GM23338 (cell line): ENCODE measurements around the gene OR3A2. TPM values are rescaled to one million over a fixed set of nuclear protein-coding genes. Genes with fewer than 3 reads are reported as not detected.

ENCODE experiments used
- ATAC-seq: fragments of 200-7000 bp; cut with Tn5 transposase; 3 replicates; pipeline ENCODE4 v1.9.1; 2020
- DNase-seq: peaks from one replicate; pipeline ENCODE4 v3.0.0-alpha.2; 2015; ENCODE audit warnings: low spot score
- H2AFZ ChIP-seq: fragments of 200-600 bp; sonication (generic); 2 replicates; pipeline ENCODE4 v1.8.0; 2016; ENCODE audit warnings: antibody characterized with exemption, mild to moderate bottlenecking, moderate library complexity
- H3F3A ChIP-seq: fragments of 200-600 bp; sonication (generic); replicated peaks from 2 replicates; pipeline ENCODE4 v1.8.0; 2017; ENCODE audit warnings: antibody characterized with exemption, mixed run types, low read depth
- H3K27ac ChIP-seq: fragments of 200-600 bp; sonication (generic); 2 replicates; pipeline ENCODE4 v1.6.1; 2016; ENCODE audit warnings: low read depth
- H3K27me3 ChIP-seq: fragments of 200-600 bp; sonication (generic); 2 replicates; pipeline ENCODE4 v1.8.0; 2016; ENCODE audit warnings: mild to moderate bottlenecking, mixed run types, moderate library complexity; ENCODE audit not compliant: insufficient read depth
- H3K36me3 ChIP-seq: fragments of 200-600 bp; sonication (generic); 2 replicates; pipeline ENCODE4 v1.8.0; 2016; ENCODE audit warnings: mild to moderate bottlenecking; ENCODE audit not compliant: insufficient read depth
- H3K4me1 ChIP-seq: fragments of 200-600 bp; sonication (generic); 2 replicates; pipeline ENCODE4 v1.8.0; 2016; ENCODE audit warnings: mild to moderate bottlenecking, moderate library complexity; ENCODE audit not compliant: insufficient read depth
- H3K4me2 ChIP-seq: fragments of 200-600 bp; sonication (generic); 2 replicates; pipeline ENCODE4 v1.7.1; 2017; ENCODE audit warnings: mixed run types
- H3K4me3 ChIP-seq: fragments of 200-600 bp; sonication (generic); 2 replicates; pipeline ENCODE4 v1.6.1; 2016; ENCODE audit warnings: mixed run types
- H3K79me2 ChIP-seq: fragments of 200-600 bp; sonication (generic); replicated peaks from 2 replicates; pipeline ENCODE4 v1.8.0; 2017; ENCODE audit warnings: mild to moderate bottlenecking; ENCODE audit not compliant: insufficient read depth
- H3K9me2 ChIP-seq: fragments of 200-600 bp; sonication (generic); 2 replicates; pipeline ENCODE4 v1.8.0; 2017; ENCODE audit not compliant: insufficient read depth
- H4K20me1 ChIP-seq: fragments of 200-600 bp; sonication (generic); replicated peaks from 2 replicates; pipeline ENCODE4 v1.8.0; 2017; ENCODE audit warnings: mild to moderate bottlenecking; ENCODE audit not compliant: insufficient read depth
- H3K27ac Mint-ChIP-seq: 2 replicates; pipeline ENCODE4 v1.8.0; 2020; ENCODE audit warnings: inconsistent platforms, mild to moderate bottlenecking, moderate library complexity, mixed read lengths
- H3K27me3 Mint-ChIP-seq: 3 replicates; pipeline ENCODE4 v1.8.0; 2022; ENCODE audit warnings: low read depth, mild to moderate bottlenecking, moderate library complexity, mixed read lengths, inconsistent platforms; ENCODE audit not compliant: insufficient read depth, poor library complexity
- H3K36me3 Mint-ChIP-seq: 3 replicates; pipeline ENCODE4 v1.8.0; 2021; ENCODE audit warnings: low read depth, mild to moderate bottlenecking, inconsistent platforms, moderate library complexity, mixed read lengths
- H3K4me1 Mint-ChIP-seq: 3 replicates; pipeline ENCODE4 v1.8.0; 2020; ENCODE audit warnings: mild to moderate bottlenecking, inconsistent platforms, mixed read lengths
- H3K4me3 Mint-ChIP-seq: 3 replicates; pipeline ENCODE4 v1.8.0; 2021; ENCODE audit warnings: moderate library complexity, mild to moderate bottlenecking, inconsistent platforms, mixed read lengths
- H3K9me3 Mint-ChIP-seq: 3 replicates; pipeline ENCODE4 v1.8.0; 2020; ENCODE audit warnings: moderate library complexity, mild to moderate bottlenecking, inconsistent platforms, mixed read lengths
- EZH2phosphoT487 ChIP-seq: fragments of 200-600 bp; sonication (generic); IDR thresholded peaks from one replicate; pipeline ENCODE4 v1.8.1; 2018; ENCODE audit warnings: antibody characterized with exemption; ENCODE audit not compliant: unreplicated experiment
- JUNB ChIP-seq: IDR thresholded peaks from one replicate; pipeline ENCODE4 v1.6.1; 2016; ENCODE audit warnings: antibody characterized with exemption; ENCODE audit not compliant: unreplicated experiment
- POLR2AphosphoS5 ChIP-seq: IDR thresholded peaks from 2 replicates; pipeline ENCODE4 v1.6.1; 2016; ENCODE audit warnings: antibody characterized with exemption, low read depth
- REST ChIP-seq: IDR thresholded peaks from one replicate; pipeline ENCODE4 v1.6.1; 2018; ENCODE audit warnings: antibody characterized with exemption; ENCODE audit not compliant: unreplicated experiment
- ZNF114 ChIP-seq: fragments of 250-450 bp; sonication (Bioruptor Pico); IDR thresholded peaks from 2 replicates; pipeline ENCODE4 v1.5.0; 2020; ENCODE audit warnings: mild to moderate bottlenecking, moderate library complexity
- ZNF331 ChIP-seq: fragments of 250-450 bp; sonication (Bioruptor Pico); IDR thresholded peaks from 2 replicates; pipeline ENCODE4 v1.5.0; 2020; ENCODE audit warnings: low read depth, mild to moderate bottlenecking, moderate library complexity
- ZNF462 ChIP-seq: fragments of 250-450 bp; sonication (Bioruptor Pico); IDR thresholded peaks from 2 replicates; pipeline ENCODE4 v1.5.0; 2020; ENCODE audit warnings: mild to moderate bottlenecking, moderate library complexity
- polyA plus RNA-seq: library from polyadenylated mRNA; unstranded; fragments of >200 nt; fragmentation: Nextera tagmentation; extraction: Ambion mirVana; gene quantifications from 2 replicates; pipeline ENCODE4 v1.2.1, GENCODE V29; 2016
- total RNA-seq: library from RNA; depleted of rRNA; stranded (reverse); fragments of >200 nt; shearing (Covaris generic); gene quantifications from 2 replicates; pipeline ENCODE4 v1.2.3, GENCODE V29; 2014
- TF ChIP-seq, protein P1 (sequence below), 2 experiments: fragments of 200-600 bp in 1 of 2; sonication (generic) in 1 of 2; conservative IDR thresholded peaks; 2 replicates each; pipeline versions ENCODE4 v1.5.1 to v1.6.1; 2016 to 2017; ENCODE audit warnings: antibody characterized with exemption in 2 of 2, low read depth in 2 of 2, mild to moderate bottlenecking in 2 of 2, moderate library complexity in 1 of 2

OR3A2 gene
- total and polyA plus RNA-seq, 2 experiments from 2014 or later: 1.1 to 1.4 TPM

DNA sequence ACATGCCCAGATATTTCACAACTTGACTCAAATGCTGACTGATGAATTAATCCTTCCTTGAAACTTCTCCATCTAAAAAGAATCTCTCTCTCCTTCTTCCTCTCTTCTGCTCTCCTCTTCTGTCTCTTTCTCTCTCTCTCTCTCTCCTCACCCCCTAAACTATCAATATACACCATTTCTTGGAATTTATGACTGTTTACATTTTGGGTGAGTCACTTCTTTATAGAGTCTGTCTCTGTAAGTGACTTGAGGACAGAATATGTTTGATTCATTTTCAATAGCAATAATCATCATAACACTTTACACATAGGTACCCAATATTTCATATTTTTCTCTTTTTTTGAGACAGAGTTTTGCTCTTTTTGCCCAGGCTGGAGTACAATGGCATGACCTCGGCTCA lies 103.2 kb downstream of the OR3A2 start (continued):
- TF ChIP-seq, protein P1, sequence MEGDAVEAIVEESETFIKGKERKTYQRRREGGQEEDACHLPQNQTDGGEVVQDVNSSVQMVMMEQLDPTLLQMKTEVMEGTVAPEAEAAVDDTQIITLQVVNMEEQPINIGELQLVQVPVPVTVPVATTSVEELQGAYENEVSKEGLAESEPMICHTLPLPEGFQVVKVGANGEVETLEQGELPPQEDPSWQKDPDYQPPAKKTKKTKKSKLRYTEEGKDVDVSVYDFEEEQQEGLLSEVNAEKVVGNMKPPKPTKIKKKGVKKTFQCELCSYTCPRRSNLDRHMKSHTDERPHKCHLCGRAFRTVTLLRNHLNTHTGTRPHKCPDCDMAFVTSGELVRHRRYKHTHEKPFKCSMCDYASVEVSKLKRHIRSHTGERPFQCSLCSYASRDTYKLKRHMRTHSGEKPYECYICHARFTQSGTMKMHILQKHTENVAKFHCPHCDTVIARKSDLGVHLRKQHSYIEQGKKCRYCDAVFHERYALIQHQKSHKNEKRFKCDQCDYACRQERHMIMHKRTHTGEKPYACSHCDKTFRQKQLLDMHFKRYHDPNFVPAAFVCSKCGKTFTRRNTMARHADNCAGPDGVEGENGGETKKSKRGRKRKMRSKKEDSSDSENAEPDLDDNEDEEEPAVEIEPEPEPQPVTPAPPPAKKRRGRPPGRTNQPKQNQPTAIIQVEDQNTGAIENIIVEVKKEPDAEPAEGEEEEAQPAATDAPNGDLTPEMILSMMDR (conservative IDR thresholded peaks at IDR 0.05; ENCODE audit: low read depth in 2 of 2): no peak
- no peak for TF ChIP-seq REST

DNA sequence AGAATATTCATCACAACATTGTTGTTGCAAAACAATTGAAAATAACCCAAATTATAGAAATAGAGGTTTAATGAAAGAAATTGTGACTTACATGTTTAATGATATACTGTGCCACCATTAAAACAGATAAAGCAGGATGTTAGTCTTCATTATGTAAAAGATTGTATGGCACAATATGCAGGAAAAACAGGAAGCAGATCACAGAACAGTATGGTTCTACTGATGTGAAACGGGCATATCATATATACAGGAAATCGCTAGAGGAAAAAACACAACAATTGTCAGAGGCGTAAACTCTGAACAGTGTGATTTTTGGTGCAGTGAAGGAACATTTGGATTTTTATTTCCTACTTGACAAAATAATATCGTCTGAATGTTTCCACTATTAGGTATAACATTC lies 110.0 kb downstream of the OR3A2 start:
- no peaks in the 10 kb centered on the region for H3K4me1 ChIP-seq
- no peak overlapping the region for H3K4me2 ChIP-seq
- no peaks in the 10 kb centered on the region for H4K20me1 ChIP-seq
- peaks cover 57% of the 10 kb centered on the region for H3K9me3 Mint-ChIP-seq
- no peak overlapping the region for H3K4me3 Mint-ChIP-seq
- H3K9me2 ChIP-seq: no peaks in the 10 kb centered on the region
- DNase-seq (no peak), ATAC-seq (no peak)
- no peak overlapping the region for H2AFZ ChIP-seq
- no peak overlapping the region for H3K27ac ChIP-seq
- H3K4me3 ChIP-seq: no peak overlapping the region
- peaks cover 2% of the 10 kb centered on the region; the same call in 2 of the 3 replicates for H3K36me3 Mint-ChIP-seq
- no peaks in the 10 kb centered on the region for H3K36me3 ChIP-seq
- H3K79me2 ChIP-seq: no peaks in the 10 kb centered on the region
- no peaks in the 10 kb centered on the region for H3F3A ChIP-seq
- no peak overlapping the region for H3K27ac Mint-ChIP-seq
- no peaks in the 10 kb centered on the region for H3K4me1 Mint-ChIP-seq
- no peaks in the 10 kb centered on the region for H3K27me3 ChIP-seq
- H3K27me3 Mint-ChIP-seq: peaks cover 5% of the 10 kb centered on the region
- TF ChIP-seq POLR2AphosphoS5: no peak
- no peak for TF ChIP-seq JUNB
- TF ChIP-seq ZNF114 (CRISPR knock-in tag): no peak
- TF ChIP-seq REST: no peak
- no peak for TF ChIP-seq ZNF331
- TF ChIP-seq EZH2phosphoT487: no peak
- no peak for TF ChIP-seq ZNF462 (CRISPR knock-in tag)
